Kidney (tissue), 14 donors: ENCODE data around the gene ACP3. TPM values are rescaled to one million over a fixed set of nuclear protein-coding genes. Genes with fewer than 3 reads are reported as not detected.

ENCODE experiments used
- DNase-seq, 5 donors: peaks; one replicate each; pipeline ENCODE4 v3.0.0-alpha.2; 2013 to 2020
- FAIRE-seq: peaks from 2 replicates; lab custom pipeline; 2012; peaks lifted over from hg19 to GRCh38; lab: Jason Lieb, UNC
- H3K27ac ChIP-seq, 2 donors: one replicate each; pipeline ENCODE4 v1.7.0; 2013; ENCODE audit warnings: low read depth in 2 of 2, low read length in 2 of 2, inconsistent platforms in 1 of 2
- H3K27me3 ChIP-seq: one replicate; pipeline ENCODE4 v1.7.1; 2013; ENCODE audit warnings: low read length, inconsistent platforms; ENCODE audit not compliant: control insufficient read depth, insufficient read depth
- H3K36me3 ChIP-seq, 3 donors: one replicate each; pipeline versions ENCODE4 v1.7.0 to v1.7.1; 2013; ENCODE audit warnings: low read length in 3 of 3, control low read depth in 1 of 3, inconsistent platforms in 1 of 3; ENCODE audit not compliant: insufficient read depth in 3 of 3, control insufficient read depth in 2 of 3
- H3K4me1 ChIP-seq, 3 donors: one replicate each; pipeline versions ENCODE4 v1.7.0 to v1.7.1; 2013; ENCODE audit warnings: low read length in 3 of 3, inconsistent platforms in 1 of 3, low read depth in 1 of 3; ENCODE audit not compliant: control insufficient read depth in 2 of 3, insufficient read depth in 2 of 3
- H3K4me3 ChIP-seq, 3 donors: one replicate each; pipeline versions ENCODE4 v1.7.0 to v1.8.1; 2013; ENCODE audit warnings: low read length in 3 of 3, control low read depth in 1 of 3, inconsistent platforms in 1 of 3
- H3K9ac ChIP-seq, 3 donors: one replicate each; pipeline versions ENCODE4 v1.7.0 to v1.7.1; 2013; ENCODE audit warnings: low read length in 3 of 3, control low read depth in 1 of 3, inconsistent platforms in 1 of 3
- H3K9me3 ChIP-seq, 3 donors: one replicate each; pipeline versions ENCODE4 v1.7.0 to v1.7.1; 2013; ENCODE audit warnings: low read length in 3 of 3, control low read depth in 1 of 3, inconsistent platforms in 1 of 3; ENCODE audit not compliant: control insufficient read depth in 2 of 3, insufficient read depth in 1 of 3
- CTCF ChIP-seq: IDR thresholded peaks from 3 replicates; pipeline ENCODE4 v1.5.1; 2012; ENCODE audit warnings: mild to moderate bottlenecking, moderate library complexity, borderline replicate concordance; ENCODE audit not compliant: insufficient read depth; ENCODE audit errors: extremely low read depth
- intact Hi-C: fragments of 100-400 bp; cut with DNase I; formaldehyde crosslinking; loops from one replicate; pipeline ENCODE4 v1.11.1; 2022
- polyA plus RNA-seq: library from polyadenylated mRNA; stranded (reverse); fragments of 350-450 nt; fragmentation: Illumina TruSeq; extraction: RNeasy Lipid Tissue Mini Kit (QIAGEN cat#74804); gene quantifications from one replicate; pipeline ENCODE4 v1.2.3, GENCODE V29; 2014; ENCODE audit warnings: low read depth, low replicate concordance; ENCODE audit not compliant: insufficient read depth
- total RNA-seq: library from RNA; stranded (reverse); fragmentation: NEBNext Ultra II Directional; extraction: Animal tissue kit (Norgen Biotek cat#: 25700); gene quantifications from one replicate; pipeline ENCODE4 v1.2.1, GENCODE V29; 2021
- donor health status: control.
- donor health status: control.
- donor health status: control.
- donor health status: control.
- donor health status: control.
- donor health status: DM: yes; HTN: yes; CAD: no.
- donor health status: Normal renal cell carcinoma (clear cell type).

Gene ACP3
- total and polyA plus RNA-seq, 2 donors from 2014 or later, result 31.8 to 67.8 TPM

- DNase-seq, result no peak
- TF ChIP-seq CTCF, result no peak
- intact Hi-C loops, result no loop called here
Measured at GRCh38 chr3:132286035-132286434, 31.2 kb upstream of the ACP3 start.

GRCh38 chr3:132288357-132288756 is 28.9 kb upstream of the ACP3 start:
- H3K4me3 ChIP-seq, result no peak overlapping the region
- intact Hi-C loops, result no loop called here
- H3K27ac ChIP-seq, result no peak overlapping the region
- H3K9ac ChIP-seq, result no peak overlapping the region
- no peaks in the 10 kb centered on the region for H3K9me3 ChIP-seq
- H3K36me3 ChIP-seq, result no peaks in the 10 kb centered on the region
- DNase-seq (no peak), FAIRE-seq (no peak)
- H3K4me1 ChIP-seq, result no peaks in the 10 kb centered on the region
- no peak for TF ChIP-seq CTCF
- no peaks in the 10 kb centered on the region for H3K27me3 ChIP-seq

More at GRCh38 chr3:132286035-132286434, 31.2 kb upstream of the ACP3 start:
- H3K27me3 ChIP-seq, result no peaks in the 10 kb centered on the region
- no peak overlapping the region for H3K27ac ChIP-seq
- FAIRE-seq, result no peak
- H3K4me1 ChIP-seq, result no peaks in the 10 kb centered on the region
- no peak overlapping the region for H3K4me3 ChIP-seq
- no peaks in the 10 kb centered on the region for H3K9me3 ChIP-seq
- H3K36me3 ChIP-seq, result no peaks in the 10 kb centered on the region
- H3K9ac ChIP-seq, result no peak overlapping the region

- intact Hi-C loops, result no loop called here
- Histone ChIP-seq H3K9ac (no peak overlapping the region), H3K4me1 (no peaks in the 10 kb centered on the region), H3K27ac (no peak overlapping the region), H3K27me3 (no peaks in the 10 kb centered on the region), H3K9me3 (no peaks in the 10 kb centered on the region), H3K36me3 (no peaks in the 10 kb centered on the region), H3K4me3 (no peak overlapping the region)
- TF ChIP-seq CTCF, result no peak
- FAIRE-seq (no peak), DNase-seq (peak in 3 of 5 donors; percentile 15 to 40 (median 39))
Measured at GRCh38 chr3:132289316-132289715, 27.9 kb upstream of the ACP3 start.

GRCh38 chr3:132290833-132291232 is 26.4 kb upstream of the ACP3 start:
- Histone ChIP-seq H3K4me3 (no peak overlapping the region), H3K4me1 (no peaks in the 10 kb centered on the region), H3K9me3 (no peaks in the 10 kb centered on the region), H3K27ac (no peak overlapping the region), H3K27me3 (no peaks in the 10 kb centered on the region), H3K9ac (no peak overlapping the region), H3K36me3 (no peaks in the 10 kb centered on the region)
- no peak for DNase-seq
- no peak for FAIRE-seq
- intact Hi-C loops, result no loop called here
- TF ChIP-seq CTCF, result no peak
